T follicular helper cell (primary cell): ENCODE data around the gene RAPGEF5.

Experiments used
- DNase-seq: peaks from one replicate; pipeline ENCODE4 v3.0.0-alpha.2; 2020; ENCODE audit warnings: low read depth

The RAPGEF5 gene

GRCh38 chr7:22377703-22378102 lies 20.7 kb upstream of the RAPGEF5 start:
- no peak for DNase-seq

- no peak for DNase-seq
Measured at GRCh38 chr7:22375359-22376048, 18.6 kb upstream of the RAPGEF5 start.

GRCh38 chr7:22373911-22374310 lies 17.0 kb upstream of the RAPGEF5 start:
- no peak for DNase-seq

GRCh38 chr7:22373388-22373787 lies 16.4 kb upstream of the RAPGEF5 start:
- no peak for DNase-seq

GRCh38 chr7:22372863-22373262 lies 15.9 kb upstream of the RAPGEF5 start:
- DNase-seq = no peak

- no peak for DNase-seq
Measured at GRCh38 chr7:22371878-22372277, 14.9 kb upstream of the RAPGEF5 start.

GRCh38 chr7:22364900-22365299 lies 7.9 kb upstream of the RAPGEF5 start:
- DNase-seq = no peak

- DNase-seq = no peak
Measured at GRCh38 chr7:22363756-22364422, 6.9 kb upstream of the RAPGEF5 start.

- no peak for DNase-seq
Measured at GRCh38 chr7:22361795-22362194, 4.8 kb upstream of the RAPGEF5 start.

GRCh38 chr7:22361320-22361719 lies 4.4 kb upstream of the RAPGEF5 start:
- no peak for DNase-seq

GRCh38 chr7:22358820-22359697 lies 2.1 kb upstream of the RAPGEF5 start:
- DNase-seq = no peak

- no peak for DNase-seq
Measured at GRCh38 chr7:22357311-22358175, 589 bp upstream of the RAPGEF5 start.

- no peak for DNase-seq
Measured at GRCh38 chr7:22356010-22356691, 803 bp downstream of the RAPGEF5 start.

- DNase-seq = no peak
Measured at GRCh38 chr7:22355620-22356009, 1.3 kb downstream of the RAPGEF5 start.

- DNase-seq = no peak
Measured at GRCh38 chr7:22354462-22354861, 2.5 kb downstream of the RAPGEF5 start.

- no peak for DNase-seq
Measured at GRCh38 chr7:22352887-22353286, 4.1 kb downstream of the RAPGEF5 start.

- DNase-seq = no peak
Measured at GRCh38 chr7:22351878-22352277, 5.1 kb downstream of the RAPGEF5 start.

- no peak for DNase-seq
Measured at GRCh38 chr7:22351329-22351692, 5.6 kb downstream of the RAPGEF5 start.

- no peak for DNase-seq
Measured at GRCh38 chr7:22350466-22351328, 6.3 kb downstream of the RAPGEF5 start.

GRCh38 chr7:22348379-22348778 lies 8.6 kb downstream of the RAPGEF5 start:
- no peak for DNase-seq
